ENCODE measurements around the gene BIRC2. TPM values are rescaled to one million over a fixed set of nuclear protein-coding genes. Genes with fewer than 3 reads are reported as not detected.

Gene BIRC2
- total and polyA plus RNA-seq, 2 experiments from 2014 or later = 60.7 to 73.7 TPM

- no peaks in the 10 kb centered on the region for H3K9me3 ChIP-seq (ENCODE audit: low read depth)
- H3K4me1 ChIP-seq (ENCODE audit: insufficient read depth) = no peaks in the 10 kb centered on the region
- no peak overlapping the region for H2AFZ ChIP-seq
- peaks cover 21% of the 10 kb centered on the region for H3K36me3 ChIP-seq (ENCODE audit: low read depth)
- H3K27ac ChIP-seq = no peak overlapping the region
- in situ Hi-C loops (cut with MboI) = no loop called here
- H3K4me2 ChIP-seq (ENCODE audit: unreplicated experiment) = no peak overlapping the region
- H3K79me2 ChIP-seq (ENCODE audit: insufficient read depth) = peaks cover 92% of the 10 kb centered on the region
- TF ChIP-seq EZH2 (IDR thresholded peaks at IDR 0.05; ENCODE audit: insufficient read depth, poor library complexity, severe bottlenecking) (no peak), EZH2phosphoT487 (IDR thresholded peaks at IDR 0.05; ENCODE audit: insufficient read depth, low read depth) (no peak)
- no peak for DNase-seq
- no peak overlapping the region for H3K9ac ChIP-seq
- H4K20me1 ChIP-seq (ENCODE audit: insufficient read depth) = no peaks in the 10 kb centered on the region; the same call in 1 of the 2 replicates
- peaks cover 36% of the 10 kb centered on the region; the same call in 1 of the 2 replicates for H3F3A ChIP-seq (ENCODE audit: insufficient read depth)
- 95 to 100% methylated on average over 2 of the region's 2 CpGs for WGBS, 2 experiments (ENCODE audit: low coverage in 1 of 2, low lambda C conversion rate in 2 of 2, missing lambda C conversion rate in 2 of 2)
- no peaks in the 10 kb centered on the region for H3K27me3 ChIP-seq (replicated peaks; ENCODE audit: insufficient read depth)
- H3K9me2 ChIP-seq (ENCODE audit: insufficient read depth) = no peaks in the 10 kb centered on the region
- no peak overlapping the region for H3K4me3 ChIP-seq
Observed at GRCh38 chr11:102406099-102406498, 59.1 kb downstream of the BIRC2 start.

DNA sequence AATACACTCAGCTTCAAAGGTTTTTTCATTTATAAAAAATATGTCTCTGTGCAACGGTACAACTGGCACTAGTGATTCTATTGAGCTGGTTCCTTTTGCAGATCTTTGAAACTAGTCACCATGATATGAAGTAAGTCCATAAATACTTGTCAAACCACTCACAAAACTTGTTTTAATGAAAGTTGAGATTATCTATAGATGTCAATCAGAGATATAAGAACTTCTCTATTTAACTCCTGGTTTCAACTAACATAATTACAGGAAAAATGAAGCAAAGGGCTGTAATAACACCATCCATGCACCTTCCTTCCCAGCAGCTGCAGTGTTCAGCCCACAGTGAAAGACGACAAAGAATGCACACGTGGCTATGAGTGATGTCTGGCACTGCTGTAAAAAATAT, 60.9 kb downstream of the BIRC2 start:
- TF ChIP-seq EZH2 (IDR thresholded peaks at IDR 0.05; ENCODE audit: insufficient read depth, poor library complexity, severe bottlenecking) = no peak
- Histone ChIP-seq H4K20me1 (ENCODE audit: insufficient read depth) (no peaks in the 10 kb centered on the region; the same call in 1 of the 2 replicates), H3K4me1 (ENCODE audit: insufficient read depth) (no peaks in the 10 kb centered on the region), H3K4me3 (no peak overlapping the region), H3K9me2 (ENCODE audit: insufficient read depth) (no peaks in the 10 kb centered on the region), H3K4me2 (ENCODE audit: unreplicated experiment) (no peak overlapping the region), H3K9ac (no peak overlapping the region), H2AFZ (no peak overlapping the region), H3K9me3 (ENCODE audit: low read depth) (no peaks in the 10 kb centered on the region), H3K27me3 (replicated peaks; ENCODE audit: insufficient read depth) (no peaks in the 10 kb centered on the region), H3K27ac (no peak overlapping the region), H3K36me3 (ENCODE audit: low read depth) (peaks cover 6% of the 10 kb centered on the region; the same call in 1 of the 2 replicates), H3K79me2 (ENCODE audit: insufficient read depth) (peaks cover 92% of the 10 kb centered on the region), H3F3A (ENCODE audit: insufficient read depth) (peaks cover 23% of the 10 kb centered on the region; the same call in 1 of the 2 replicates)
- in situ Hi-C loops (cut with MboI) = no loop called here
- no peak for DNase-seq
- 33 to 39% methylated on average over 3 of the region's 3 CpGs for WGBS, 2 experiments (ENCODE audit: low coverage in 1 of 2, low lambda C conversion rate in 2 of 2, missing lambda C conversion rate in 2 of 2)

GRCh38 chr11:102408339-102408738, 61.3 kb downstream of the BIRC2 start:
- no peak for TF ChIP-seq EZH2 (IDR thresholded peaks at IDR 0.05; ENCODE audit: insufficient read depth, poor library complexity, severe bottlenecking)
- no peak for TF ChIP-seq EZH2phosphoT487 (IDR thresholded peaks at IDR 0.05; ENCODE audit: insufficient read depth, low read depth)
- Histone ChIP-seq H3K27ac (no peak overlapping the region), H3K4me3 (no peak overlapping the region), H3F3A (ENCODE audit: insufficient read depth) (peaks cover 23% of the 10 kb centered on the region; the same call in 1 of the 2 replicates), H3K27me3 (replicated peaks; ENCODE audit: insufficient read depth) (no peaks in the 10 kb centered on the region), H3K79me2 (ENCODE audit: insufficient read depth) (peaks cover 92% of the 10 kb centered on the region), H3K36me3 (ENCODE audit: low read depth) (0 out of 2 replicates have a peak, but pooled peaks cover 2% of the 10 kb centered on the region), H4K20me1 (ENCODE audit: insufficient read depth) (no peaks in the 10 kb centered on the region; the same call in 1 of the 2 replicates), H3K9me2 (ENCODE audit: insufficient read depth) (no peaks in the 10 kb centered on the region), H3K4me2 (ENCODE audit: unreplicated experiment) (no peak overlapping the region), H3K9ac (no peak overlapping the region), H3K4me1 (ENCODE audit: insufficient read depth) (no peaks in the 10 kb centered on the region), H2AFZ (no peak overlapping the region), H3K9me3 (ENCODE audit: low read depth) (no peaks in the 10 kb centered on the region)
- no peak for DNase-seq
- 93 to 95% methylated on average over 1 of the region's 1 CpG for WGBS, 2 experiments (ENCODE audit: low coverage in 1 of 2, low lambda C conversion rate in 2 of 2, missing lambda C conversion rate in 2 of 2)
- in situ Hi-C loops (cut with MboI) = no loop called here

GRCh38 chr11:102410382-102410784, 63.4 kb downstream of the BIRC2 start:
- DNase-seq = peak; percentile 42
- Histone ChIP-seq H3K79me2 (ENCODE audit: insufficient read depth) (peaks cover 92% of the 10 kb centered on the region), H3F3A (ENCODE audit: insufficient read depth) (peaks cover 23% of the 10 kb centered on the region; the same call in 1 of the 2 replicates), H3K9ac (0 out of 2 replicates have a peak overlapping the region, but pooled peaks have one; percentile 25), H3K9me3 (ENCODE audit: low read depth) (no peaks in the 10 kb centered on the region), H3K9me2 (ENCODE audit: insufficient read depth) (no peaks in the 10 kb centered on the region), H3K4me2 (ENCODE audit: unreplicated experiment) (no peak overlapping the region), H3K36me3 (ENCODE audit: low read depth) (no peaks in the 10 kb centered on the region), H3K4me1 (ENCODE audit: insufficient read depth) (no peaks in the 10 kb centered on the region), H3K4me3 (no peak overlapping the region), H4K20me1 (ENCODE audit: insufficient read depth) (peaks cover 4% of the 10 kb centered on the region; the same call in 1 of the 2 replicates), H3K27ac (no peak overlapping the region), H3K27me3 (replicated peaks; ENCODE audit: insufficient read depth) (no peaks in the 10 kb centered on the region), H2AFZ (no peak overlapping the region)
- 73 to 75% methylated on average over 5 of the region's 5 CpGs for WGBS, 2 experiments (ENCODE audit: low coverage in 1 of 2, low lambda C conversion rate in 2 of 2, missing lambda C conversion rate in 2 of 2)
- in situ Hi-C loops (cut with MboI) = no loop called here
- TF ChIP-seq EZH2 (IDR thresholded peaks at IDR 0.05; ENCODE audit: insufficient read depth, poor library complexity, severe bottlenecking) = no peak
- no peak for TF ChIP-seq EZH2phosphoT487 (IDR thresholded peaks at IDR 0.05; ENCODE audit: insufficient read depth, low read depth)
